ENCODE results near the gene NFIX.

The NFIX gene

GRCh38 chr19:13053761-13054625, 58.7 kb downstream of the NFIX start:
- in situ Hi-C loops (cut with HindIII; ENCODE audit: low sequenced_read_pairs) = no loop called here
- no peak overlapping the region for H3K4me3 ChIP-seq (ENCODE audit: low read depth, low read length)
- TF ChIP-seq, protein P1, sequence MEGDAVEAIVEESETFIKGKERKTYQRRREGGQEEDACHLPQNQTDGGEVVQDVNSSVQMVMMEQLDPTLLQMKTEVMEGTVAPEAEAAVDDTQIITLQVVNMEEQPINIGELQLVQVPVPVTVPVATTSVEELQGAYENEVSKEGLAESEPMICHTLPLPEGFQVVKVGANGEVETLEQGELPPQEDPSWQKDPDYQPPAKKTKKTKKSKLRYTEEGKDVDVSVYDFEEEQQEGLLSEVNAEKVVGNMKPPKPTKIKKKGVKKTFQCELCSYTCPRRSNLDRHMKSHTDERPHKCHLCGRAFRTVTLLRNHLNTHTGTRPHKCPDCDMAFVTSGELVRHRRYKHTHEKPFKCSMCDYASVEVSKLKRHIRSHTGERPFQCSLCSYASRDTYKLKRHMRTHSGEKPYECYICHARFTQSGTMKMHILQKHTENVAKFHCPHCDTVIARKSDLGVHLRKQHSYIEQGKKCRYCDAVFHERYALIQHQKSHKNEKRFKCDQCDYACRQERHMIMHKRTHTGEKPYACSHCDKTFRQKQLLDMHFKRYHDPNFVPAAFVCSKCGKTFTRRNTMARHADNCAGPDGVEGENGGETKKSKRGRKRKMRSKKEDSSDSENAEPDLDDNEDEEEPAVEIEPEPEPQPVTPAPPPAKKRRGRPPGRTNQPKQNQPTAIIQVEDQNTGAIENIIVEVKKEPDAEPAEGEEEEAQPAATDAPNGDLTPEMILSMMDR (IDR thresholded peaks at IDR 0.05; ENCODE audit: low read depth, low read length) = no peak
- peak; percentile 95 for DNase-seq (ENCODE audit: low read depth, low spot score)

DNA sequence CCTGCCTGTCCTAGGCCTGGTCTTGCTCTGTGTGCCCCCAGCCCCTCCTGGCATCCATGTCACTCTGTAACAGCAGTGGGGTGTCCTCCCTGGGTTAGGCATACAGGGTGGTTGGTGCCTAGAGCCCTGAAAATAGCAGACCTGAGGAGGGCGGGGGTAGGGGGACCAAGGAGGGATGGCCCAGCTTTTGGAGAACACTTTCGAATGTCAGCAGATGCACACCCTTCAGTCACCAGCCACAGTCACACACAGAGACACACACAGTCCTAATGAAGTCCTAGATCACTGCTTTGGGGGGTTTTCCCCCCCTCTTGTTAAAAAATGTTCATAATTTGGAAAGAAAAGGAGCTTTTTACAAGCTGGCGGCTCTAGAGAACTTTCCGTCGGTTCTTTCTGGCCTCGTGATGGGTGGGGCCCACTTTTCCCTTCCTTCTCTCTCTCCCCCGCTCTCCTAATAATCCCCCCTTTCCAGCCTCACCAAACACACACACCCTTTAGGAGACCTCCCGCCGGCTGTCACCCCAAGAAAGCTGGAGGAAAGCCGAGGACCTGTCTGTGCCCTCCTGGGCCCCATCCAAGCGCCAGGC, 59.4 kb downstream of the NFIX start:
- in situ Hi-C loops (cut with HindIII; ENCODE audit: low sequenced_read_pairs) = no loop called here
- no peak overlapping the region for H3K4me3 ChIP-seq (ENCODE audit: low read depth, low read length)
- DNase-seq (ENCODE audit: low read depth, low spot score) = no peak
- TF ChIP-seq, protein P1 (IDR thresholded peaks at IDR 0.05; ENCODE audit: low read depth, low read length) = no peak

DNA sequence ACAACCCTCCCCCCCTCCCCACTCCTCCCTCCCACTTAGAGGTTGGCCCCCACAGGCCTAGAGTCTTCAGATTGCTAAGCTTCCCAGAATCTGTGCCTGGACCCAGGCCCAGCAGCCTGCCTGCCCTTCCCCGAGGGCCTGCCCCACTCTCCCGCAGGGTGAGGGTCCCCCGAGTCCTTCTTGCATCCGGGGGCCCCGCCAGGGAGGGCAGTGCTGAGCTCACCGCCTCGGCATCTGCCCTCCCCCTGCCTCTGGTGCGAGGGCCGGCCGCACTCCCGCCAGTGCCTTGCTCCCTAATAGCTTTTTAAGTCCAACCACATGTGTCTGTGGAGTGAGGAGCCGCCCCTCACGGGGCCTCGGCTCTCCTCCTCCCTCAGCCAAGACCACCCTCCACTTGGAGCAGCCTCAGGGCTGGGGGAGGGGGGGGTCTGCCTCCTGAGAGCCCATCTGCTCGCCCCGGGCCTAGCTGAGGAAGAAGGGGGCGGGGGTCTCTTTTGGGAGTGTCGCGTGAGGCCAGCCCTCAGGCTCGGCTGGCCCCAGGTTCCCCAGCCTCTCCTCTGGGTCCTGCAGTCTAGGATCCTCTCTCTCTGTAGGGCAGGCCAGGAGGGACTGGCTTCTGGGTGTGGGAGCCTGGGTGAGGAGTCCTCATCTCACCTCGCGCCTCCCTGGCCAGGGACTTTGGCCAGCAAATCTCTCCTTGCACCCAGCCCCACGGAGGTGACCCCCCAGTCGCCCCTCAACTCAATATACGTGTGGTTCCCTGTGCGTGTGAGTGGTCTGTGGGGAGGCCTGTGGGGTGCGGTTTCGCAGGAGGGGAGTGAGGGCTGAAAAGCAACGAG, 60.2 kb downstream of the NFIX start:
- TF ChIP-seq, protein P1 (IDR thresholded peaks at IDR 0.05; ENCODE audit: low read depth, low read length) = no peak
- DNase-seq (ENCODE audit: low read depth, low spot score) = peak; percentile 99
- in situ Hi-C loops (cut with HindIII; ENCODE audit: low sequenced_read_pairs) = no loop called here
- H3K4me3 ChIP-seq (ENCODE audit: low read depth, low read length) = peak overlapping the region; percentile 2

- TF ChIP-seq, protein P1 (IDR thresholded peaks at IDR 0.05; ENCODE audit: low read depth, low read length) = no peak
- in situ Hi-C loops (cut with HindIII; ENCODE audit: low sequenced_read_pairs) = no loop called here
- DNase-seq (ENCODE audit: low read depth, low spot score) = peak; percentile 93
- H3K4me3 ChIP-seq (ENCODE audit: low read depth, low read length) = no peak overlapping the region
Measured at GRCh38 chr19:13056052-13056660, 60.9 kb downstream of the NFIX start.

GRCh38 chr19:13057147-13057572, 61.9 kb downstream of the NFIX start:
- in situ Hi-C loops (cut with HindIII; ENCODE audit: low sequenced_read_pairs) = no loop called here
- no peak overlapping the region for H3K4me3 ChIP-seq (ENCODE audit: low read depth, low read length)
- DNase-seq (ENCODE audit: low read depth, low spot score) = no peak
- TF ChIP-seq, protein P1 (IDR thresholded peaks at IDR 0.05; ENCODE audit: low read depth, low read length) = no peak

DNA sequence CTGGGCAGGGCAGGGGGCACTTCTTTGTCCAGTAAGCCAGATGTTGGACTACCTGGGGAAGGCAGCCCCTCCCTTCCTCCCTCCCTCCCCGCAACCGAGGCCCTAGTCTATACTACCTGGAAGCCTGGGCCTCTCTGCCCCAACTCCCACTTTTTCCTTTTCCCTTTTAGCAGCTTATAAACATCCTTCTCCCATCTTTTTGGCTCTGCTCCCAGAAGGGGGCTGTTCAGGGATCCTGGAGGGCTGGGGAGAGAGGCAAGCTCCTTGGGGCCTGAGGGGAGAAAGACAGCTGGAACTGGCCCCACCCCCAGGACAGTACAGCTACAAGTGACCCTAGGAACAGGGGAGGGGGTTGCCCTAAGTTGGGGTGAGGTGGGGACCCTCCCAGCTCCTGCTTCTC, 62.5 kb downstream of the NFIX start:
- no peak for DNase-seq (ENCODE audit: low read depth, low spot score)
- H3K4me3 ChIP-seq (ENCODE audit: low read depth, low read length) = no peak overlapping the region
- TF ChIP-seq, protein P1 (IDR thresholded peaks at IDR 0.05; ENCODE audit: low read depth, low read length) = no peak
- in situ Hi-C loops (cut with HindIII; ENCODE audit: low sequenced_read_pairs) = no loop called here

All from astrocyte of the spinal cord (primary cell).